ENCODE measurements around the gene AK8.

DNA sequence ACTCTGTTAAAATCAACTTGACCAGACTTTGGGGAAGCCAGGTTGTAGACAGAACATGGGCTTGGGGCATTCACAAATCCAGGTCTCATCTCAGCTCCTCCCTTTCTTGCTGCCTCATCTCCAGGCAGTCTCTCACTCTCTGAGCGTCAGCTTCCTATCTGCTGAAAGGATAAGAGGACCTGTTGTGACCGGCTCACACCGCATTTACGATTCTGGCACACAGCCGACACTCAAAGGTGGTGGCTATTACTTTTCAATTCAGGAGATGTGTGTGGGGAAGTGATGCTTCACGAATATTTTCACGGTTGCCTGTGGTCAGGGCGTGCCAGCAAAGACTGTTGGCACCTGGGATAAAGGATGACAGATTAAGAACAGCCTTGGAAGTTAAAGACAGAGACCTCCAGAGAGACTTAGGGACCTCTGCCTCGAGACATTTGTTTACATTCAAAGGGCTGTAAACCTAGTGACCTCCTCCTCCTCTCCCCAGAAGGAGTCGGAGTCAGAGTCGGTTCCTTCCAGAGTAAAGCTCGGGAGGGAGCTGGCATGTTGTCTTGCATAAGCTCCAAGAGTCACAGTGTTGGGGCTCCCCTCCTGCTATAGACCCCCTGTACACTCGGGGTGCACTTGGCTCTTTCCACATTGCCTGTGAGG is 83.2 kb downstream of the AK8 start:
- TF ChIP-seq, protein P1, sequence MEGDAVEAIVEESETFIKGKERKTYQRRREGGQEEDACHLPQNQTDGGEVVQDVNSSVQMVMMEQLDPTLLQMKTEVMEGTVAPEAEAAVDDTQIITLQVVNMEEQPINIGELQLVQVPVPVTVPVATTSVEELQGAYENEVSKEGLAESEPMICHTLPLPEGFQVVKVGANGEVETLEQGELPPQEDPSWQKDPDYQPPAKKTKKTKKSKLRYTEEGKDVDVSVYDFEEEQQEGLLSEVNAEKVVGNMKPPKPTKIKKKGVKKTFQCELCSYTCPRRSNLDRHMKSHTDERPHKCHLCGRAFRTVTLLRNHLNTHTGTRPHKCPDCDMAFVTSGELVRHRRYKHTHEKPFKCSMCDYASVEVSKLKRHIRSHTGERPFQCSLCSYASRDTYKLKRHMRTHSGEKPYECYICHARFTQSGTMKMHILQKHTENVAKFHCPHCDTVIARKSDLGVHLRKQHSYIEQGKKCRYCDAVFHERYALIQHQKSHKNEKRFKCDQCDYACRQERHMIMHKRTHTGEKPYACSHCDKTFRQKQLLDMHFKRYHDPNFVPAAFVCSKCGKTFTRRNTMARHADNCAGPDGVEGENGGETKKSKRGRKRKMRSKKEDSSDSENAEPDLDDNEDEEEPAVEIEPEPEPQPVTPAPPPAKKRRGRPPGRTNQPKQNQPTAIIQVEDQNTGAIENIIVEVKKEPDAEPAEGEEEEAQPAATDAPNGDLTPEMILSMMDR (IDR thresholded peaks at IDR 0.05) = no peak
- TF ChIP-seq POLR2A (IDR thresholded peaks at IDR 0.05) = no peak

All from body of pancreas (tissue), 4 donors.